Peyer's patch (tissue), 4 donors: ENCODE measurements around the gene SPAG9. TPM values are rescaled to one million over a fixed set of nuclear protein-coding genes. Genes with fewer than 3 reads are reported as not detected.

Experiments used
- DNase-seq, 3 donors: peaks; one replicate each; pipeline ENCODE4 v3.0.0-alpha.2; 2017 to 2019
- H3K27ac ChIP-seq, 4 donors: fragments of 200-600 bp; sonication (generic); one replicate each; pipeline ENCODE4 v1.5.1; 2016 to 2019
- H3K27me3 ChIP-seq, 2 donors: fragments of 200-600 bp; sonication (generic); one replicate each; pipeline ENCODE4 v1.5.1; 2019
- H3K36me3 ChIP-seq, 3 donors: fragments of 200-600 bp; sonication (generic); one replicate each; pipeline ENCODE4 v1.5.1; 2016 to 2019
- H3K4me1 ChIP-seq, 4 donors: fragments of 200-600 bp; sonication (generic); one replicate each; pipeline ENCODE4 v1.5.1; 2016 to 2019
- H3K4me3 ChIP-seq, 4 donors: fragments of 200-600 bp; sonication (generic); 1 replicate in 3 of 4; 2 replicates in 1 of 4; pipeline ENCODE4 v1.5.1; 2016 to 2019; ENCODE audit warnings: mild to moderate bottlenecking in 1 of 4
- H3K9me3 ChIP-seq, 4 donors: fragments of 200-600 bp; sonication (generic); one replicate each; pipeline ENCODE4 v1.5.1; 2016 to 2019; ENCODE audit warnings: mild to moderate bottlenecking in 1 of 4
- CTCF ChIP-seq, 6 experiments: fragments of 450-650 bp in 4 of 6; fragments of 200-600 bp in 2 of 6; sonication (generic) in 1 of 6; IDR thresholded peaks; one replicate each; pipeline ENCODE4 v1.5.1; 2017 to 2019; ENCODE audit warnings: antibody characterized with exemption in 6 of 6, mild to moderate bottlenecking in 3 of 6, moderate library complexity in 1 of 6
- POLR2A ChIP-seq, 2 donors: fragments of 450-650 bp; IDR thresholded peaks; one replicate each; pipeline ENCODE4 v1.5.1; 2017; ENCODE audit warnings: antibody characterized with exemption in 2 of 2, mild to moderate bottlenecking in 2 of 2, moderate library complexity in 2 of 2
- total RNA-seq, 4 donors: library from RNA; depleted of rRNA; stranded (reverse); fragments of >200 nt; gene quantifications; one replicate each; pipeline ENCODE4 v1.1.0, GENCODE V29; 2016

The SPAG9 gene
- total RNA-seq, 4 donors from 2014 or later = 104 to 149 (median 132) TPM

GRCh38 chr17:51147650-51148049 lies 27.0 kb upstream of the SPAG9 start:
- H3K27me3 ChIP-seq = no peaks in the 10 kb centered on the region
- H3K9me3 ChIP-seq = no peaks in the 10 kb centered on the region
- H3K4me1 ChIP-seq = peaks cover 0 to 4% (median 2%) of the 10 kb centered on the region in 4 donors
- H3K4me3 ChIP-seq = no peak overlapping the region
- no peak for DNase-seq
- H3K27ac ChIP-seq = no peak overlapping the region
- TF ChIP-seq CTCF (IDR thresholded peaks at IDR 0.05) = no peak
- TF ChIP-seq POLR2A (IDR thresholded peaks at IDR 0.05) = no peak
- H3K36me3 ChIP-seq = no peaks in the 10 kb centered on the region

- DNase-seq = no peak
Observed at GRCh38 chr17:51144266-51145022, 23.8 kb upstream of the SPAG9 start.

GRCh38 chr17:51142597-51142996 lies 21.9 kb upstream of the SPAG9 start:
- no peak overlapping the region for H3K4me3 ChIP-seq
- no peak overlapping the region for H3K27ac ChIP-seq
- no peaks in the 10 kb centered on the region for H3K27me3 ChIP-seq
- no peak for DNase-seq
- peaks cover 0 to 4% (median 0%) of the 10 kb centered on the region in 4 donors for H3K4me1 ChIP-seq
- H3K36me3 ChIP-seq = no peaks in the 10 kb centered on the region
- no peak for TF ChIP-seq CTCF (IDR thresholded peaks at IDR 0.05)
- no peaks in the 10 kb centered on the region for H3K9me3 ChIP-seq

More at GRCh38 chr17:51144266-51145022, 23.8 kb upstream of the SPAG9 start:
- Histone ChIP-seq H3K36me3 (no peaks in the 10 kb centered on the region), H3K4me1 (peaks cover 0 to 4% (median 0%) of the 10 kb centered on the region in 4 donors), H3K9me3 (no peaks in the 10 kb centered on the region), H3K27ac (peak overlapping the region in 1 of 4 donors; percentile 50), H3K4me3 (no peak overlapping the region), H3K27me3 (no peaks in the 10 kb centered on the region)
- TF ChIP-seq CTCF (IDR thresholded peaks at IDR 0.05) = no peak
- no peak for TF ChIP-seq POLR2A (IDR thresholded peaks at IDR 0.05)

- H3K27ac ChIP-seq = no peak overlapping the region
- no peak for DNase-seq
- H3K27me3 ChIP-seq = no peaks in the 10 kb centered on the region
- H3K36me3 ChIP-seq = no peaks in the 10 kb centered on the region
- H3K9me3 ChIP-seq = no peaks in the 10 kb centered on the region
- peaks cover 0 to 11% (median 1%) of the 10 kb centered on the region in 4 donors for H3K4me1 ChIP-seq
- no peak overlapping the region for H3K4me3 ChIP-seq
- TF ChIP-seq POLR2A (IDR thresholded peaks at IDR 0.05) = no peak
- TF ChIP-seq CTCF (IDR thresholded peaks at IDR 0.05) = no peak
Observed at GRCh38 chr17:51135956-51136355, 15.3 kb upstream of the SPAG9 start.

- Histone ChIP-seq H3K36me3 (no peaks in the 10 kb centered on the region), H3K27me3 (no peaks in the 10 kb centered on the region), H3K4me3 (no peak overlapping the region), H3K9me3 (no peaks in the 10 kb centered on the region), H3K4me1 (peaks cover 0 to 19% (median 1%) of the 10 kb centered on the region in 4 donors), H3K27ac (peak overlapping the region in 2 of 4 donors; percentile 49 to 65)
- DNase-seq = no peak
- TF ChIP-seq CTCF (IDR thresholded peaks at IDR 0.05) = no peak
- no peak for TF ChIP-seq POLR2A (IDR thresholded peaks at IDR 0.05)
Observed at GRCh38 chr17:51133365-51133764, 12.7 kb upstream of the SPAG9 start.
